Glutamatergic neuron (in vitro differentiated cells): ENCODE measurements around the gene CLEC16A. TPM values are rescaled to one million over a fixed set of nuclear protein-coding genes. Genes with fewer than 3 reads are reported as not detected.

Experiments used
- DNase-seq: peaks from one replicate; pipeline ENCODE4 v3.0.0; 2022
- H3K27ac Mint-ChIP-seq: one replicate; pipeline ENCODE4 v1.8.0; 2020; ENCODE audit warnings: mild to moderate bottlenecking, mixed read lengths, inconsistent platforms; ENCODE audit not compliant: unreplicated experiment
- H3K27me3 Mint-ChIP-seq: one replicate; pipeline ENCODE4 v1.8.0; 2020; ENCODE audit warnings: mild to moderate bottlenecking, moderate library complexity, mixed read lengths, inconsistent platforms; ENCODE audit not compliant: unreplicated experiment
- H3K36me3 Mint-ChIP-seq: one replicate; pipeline ENCODE4 v1.8.0; 2020; ENCODE audit warnings: mild to moderate bottlenecking, mixed read lengths, inconsistent platforms; ENCODE audit not compliant: unreplicated experiment
- H3K4me1 Mint-ChIP-seq: one replicate; pipeline ENCODE4 v1.8.0; 2020; ENCODE audit warnings: mild to moderate bottlenecking, low read depth, mixed read lengths, inconsistent platforms; ENCODE audit not compliant: unreplicated experiment
- H3K4me3 Mint-ChIP-seq: one replicate; pipeline ENCODE4 v1.8.0; 2020; ENCODE audit warnings: mild to moderate bottlenecking, mixed read lengths, inconsistent platforms; ENCODE audit not compliant: unreplicated experiment
- H3K9me3 Mint-ChIP-seq: one replicate; pipeline ENCODE4 v1.8.0; 2020; ENCODE audit warnings: mild to moderate bottlenecking, moderate library complexity, mixed read lengths, inconsistent platforms; ENCODE audit not compliant: unreplicated experiment
- CTCF ChIP-seq: fragments of 200-600 bp; sonication (generic); IDR thresholded peaks from one replicate; pipeline ENCODE4 v1.5.0; 2021; ENCODE audit not compliant: partially characterized antibody, unreplicated experiment
- total RNA-seq: library from RNA; stranded (reverse); fragmentation: NEBNext Ultra II Directional; extraction: Animal tissue kit (Norgen Biotek cat#: 25700); gene quantifications from one replicate; pipeline ENCODE4 v1.2.1, GENCODE V29; 2021; ENCODE audit not compliant: unreplicated experiment

Gene CLEC16A
- total RNA-seq, 1 donor from 2014 or later, result 43.0 TPM

DNA sequence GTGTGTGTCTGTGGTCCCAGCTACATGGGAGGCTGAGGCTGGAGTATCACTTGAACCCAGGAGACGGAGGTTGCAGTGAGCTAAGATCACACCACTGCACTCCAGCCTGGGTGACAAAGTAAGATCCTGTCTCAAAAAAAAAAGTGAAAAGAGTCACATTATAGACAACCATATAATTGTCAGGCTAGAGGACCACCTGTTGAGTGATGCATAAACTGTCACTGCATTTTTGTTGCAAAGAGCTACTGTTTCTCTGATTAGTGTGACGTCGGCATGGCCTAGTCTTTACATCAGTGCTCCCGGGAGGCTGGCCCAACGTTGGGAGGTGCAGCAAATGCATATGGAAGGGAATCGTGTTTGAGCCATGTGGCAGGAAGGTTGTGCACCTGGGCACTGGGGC lies 50.2 kb downstream of the CLEC16A start:
- H3K27ac Mint-ChIP-seq, result no peak overlapping the region
- H3K27me3 Mint-ChIP-seq, result peaks cover 3% of the 10 kb centered on the region
- H3K9me3 Mint-ChIP-seq, result peaks cover 12% of the 10 kb centered on the region
- no peak for TF ChIP-seq CTCF
- no peak for DNase-seq
- peak overlapping the region; percentile 50 for H3K4me3 Mint-ChIP-seq
- H3K36me3 Mint-ChIP-seq, result peaks cover 19% of the 10 kb centered on the region
- H3K4me1 Mint-ChIP-seq, result peaks cover 33% of the 10 kb centered on the region

DNA sequence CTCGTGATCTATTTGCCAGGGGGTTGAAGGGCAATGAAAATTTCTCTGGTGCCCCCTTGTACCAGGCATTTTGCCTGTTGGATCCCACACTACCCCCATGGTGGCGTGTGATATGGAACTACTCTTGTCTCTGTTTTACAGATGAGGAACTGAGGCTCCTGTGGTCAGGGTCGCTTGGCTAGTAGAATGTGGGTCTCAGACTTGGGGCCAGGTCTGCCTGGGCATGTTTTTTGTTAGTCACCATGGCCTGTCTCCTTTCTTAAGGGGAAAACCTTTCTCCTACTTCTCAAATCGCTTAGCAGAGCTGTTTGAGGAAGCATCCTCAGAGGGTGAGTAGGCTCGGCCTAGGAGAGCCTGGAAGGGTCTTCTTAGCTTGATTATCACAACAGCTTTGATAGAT lies 51.2 kb downstream of the CLEC16A start:
- Mint-ChIP-seq H3K27me3 (peaks cover 3% of the 10 kb centered on the region), H3K27ac (no peak overlapping the region), H3K9me3 (peaks cover 9% of the 10 kb centered on the region), H3K36me3 (peaks cover 18% of the 10 kb centered on the region), H3K4me3 (no peak overlapping the region), H3K4me1 (peaks cover 29% of the 10 kb centered on the region)
- DNase-seq, result no peak
- TF ChIP-seq CTCF, result no peak

- Mint-ChIP-seq H3K36me3 (peaks cover 12% of the 10 kb centered on the region), H3K4me3 (no peak overlapping the region)
- TF ChIP-seq CTCF, result no peak
Observed at GRCh38 chr16:10997485-10997884, 53.1 kb downstream of the CLEC16A start.

DNA sequence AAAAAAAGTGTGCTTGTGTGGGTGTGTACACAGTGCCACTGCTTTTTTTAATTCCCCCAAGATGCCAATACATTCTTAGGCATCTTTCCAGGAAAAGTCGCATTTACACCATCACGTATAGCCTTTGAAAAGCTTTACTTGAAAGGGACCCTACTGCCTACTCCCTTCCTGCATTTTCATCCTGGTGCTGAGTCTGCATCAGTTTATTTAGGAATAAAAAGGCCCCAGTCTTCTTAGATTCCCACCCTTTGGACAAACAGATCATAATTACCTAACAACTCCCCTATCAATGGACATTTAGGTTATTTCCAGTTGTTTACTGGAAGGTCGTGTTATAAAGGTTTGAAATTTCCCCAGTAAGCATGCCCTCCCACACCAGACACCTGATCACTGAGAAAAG lies 54.9 kb downstream of the CLEC16A start:
- no peak overlapping the region for H3K4me3 Mint-ChIP-seq

More at GRCh38 chr16:10997485-10997884, 53.1 kb downstream of the CLEC16A start:
- no peak overlapping the region for H3K27ac Mint-ChIP-seq
- H3K9me3 Mint-ChIP-seq, result peaks cover 8% of the 10 kb centered on the region
- peaks cover 20% of the 10 kb centered on the region for H3K4me1 Mint-ChIP-seq
- H3K27me3 Mint-ChIP-seq, result peaks cover 1% of the 10 kb centered on the region
- no peak for DNase-seq

DNA sequence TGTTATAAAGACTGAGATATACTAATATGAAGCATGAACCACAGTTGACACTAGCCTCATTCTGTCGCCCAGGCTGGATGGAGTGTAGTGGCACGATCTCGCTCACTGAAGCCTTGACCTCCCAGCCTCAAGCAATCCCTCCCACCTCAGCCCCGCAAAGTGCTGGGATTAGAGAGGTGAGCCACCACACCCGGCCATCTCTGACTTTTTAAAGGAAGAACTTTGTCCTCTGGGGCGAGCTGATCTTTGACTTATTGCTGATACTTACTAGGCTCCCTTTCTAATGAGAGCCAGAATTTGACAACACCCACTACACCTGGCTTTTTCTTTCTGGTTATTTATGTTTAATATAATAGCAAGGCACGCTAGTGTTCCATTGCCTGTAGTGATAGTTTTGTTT lies 57.2 kb downstream of the CLEC16A start:
- no peak overlapping the region for H3K27ac Mint-ChIP-seq
- H3K36me3 Mint-ChIP-seq, result no peaks in the 10 kb centered on the region
- H3K4me3 Mint-ChIP-seq, result no peak overlapping the region
- TF ChIP-seq CTCF, result no peak
- H3K27me3 Mint-ChIP-seq, result no peaks in the 10 kb centered on the region
- peaks cover 2% of the 10 kb centered on the region for H3K9me3 Mint-ChIP-seq
- peaks cover 22% of the 10 kb centered on the region for H3K4me1 Mint-ChIP-seq
- no peak for DNase-seq

More for the DNA sequence above, 54.9 kb downstream of the CLEC16A start:
- DNase-seq, result no peak
- Mint-ChIP-seq H3K36me3 (peaks cover 5% of the 10 kb centered on the region), H3K9me3 (peaks cover 7% of the 10 kb centered on the region), H3K4me1 (peaks cover 15% of the 10 kb centered on the region), H3K27me3 (peaks cover 1% of the 10 kb centered on the region), H3K27ac (no peak overlapping the region)
- TF ChIP-seq CTCF, result no peak
